Small intestine (tissue), 7 donors: ENCODE results near the gene PFDN1. TPM values are rescaled to one million over a fixed set of nuclear protein-coding genes. Genes with fewer than 3 reads are reported as not detected.

ENCODE experiments used
- DNase-seq, 2 donors: peaks; one replicate each; pipeline versions ENCODE4 v3.0.0 to v3.0.0-alpha.2; 2013
- FAIRE-seq: peaks from 2 replicates; lab custom pipeline; 2012; peaks lifted over from hg19 to GRCh38; lab: Jason Lieb, UNC
- H3K27ac ChIP-seq, 3 donors: one replicate each; pipeline ENCODE4 v1.5.1; 2013; ENCODE audit warnings: low read length in 2 of 3, mild to moderate bottlenecking in 2 of 3, control low read depth in 1 of 3, inconsistent platforms in 1 of 3, low read depth in 1 of 3, moderate library complexity in 1 of 3
- H3K27me3 ChIP-seq, 3 donors: one replicate each; pipeline ENCODE4 v1.6.1; 2013; ENCODE audit warnings: low read length in 3 of 3, inconsistent platforms in 1 of 3; ENCODE audit not compliant: control insufficient read depth in 3 of 3, insufficient read depth in 3 of 3
- H3K36me3 ChIP-seq, 3 donors: one replicate each; pipeline ENCODE4 v1.6.1; 2013; ENCODE audit warnings: low read length in 3 of 3, inconsistent platforms in 1 of 3, low read depth in 1 of 3, mild to moderate bottlenecking in 1 of 3, moderate library complexity in 1 of 3; ENCODE audit not compliant: control insufficient read depth in 3 of 3, insufficient read depth in 2 of 3
- H3K4me1 ChIP-seq, 3 donors: one replicate each; pipeline ENCODE4 v1.6.1; 2013; ENCODE audit warnings: low read length in 2 of 3, inconsistent platforms in 1 of 3, low read depth in 1 of 3, mild to moderate bottlenecking in 1 of 3, moderate library complexity in 1 of 3; ENCODE audit not compliant: control insufficient read depth in 3 of 3, insufficient read depth in 2 of 3
- H3K4me3 ChIP-seq, 3 donors: one replicate each; pipeline ENCODE4 v1.5.1; 2013; ENCODE audit warnings: low read length in 3 of 3, control low read depth in 1 of 3, inconsistent platforms in 1 of 3, low read depth in 1 of 3, mild to moderate bottlenecking in 1 of 3, moderate library complexity in 1 of 3
- H3K9me3 ChIP-seq, 2 donors: one replicate each; pipeline ENCODE4 v1.6.1; 2013; ENCODE audit warnings: low read depth in 1 of 2, low read length in 1 of 2; ENCODE audit not compliant: control insufficient read depth in 2 of 2, insufficient read depth in 1 of 2
- WGBS, 3 donors: extraction: QIAGEN DNeasy Blood & Tissue Kit; methylation state at CpG; one replicate each; pipeline ENCODE4 v1.1.7; 2013; 5-methylcytosine and 5-hydroxymethylcytosine counted together
- polyA plus RNA-seq, 4 donors: library from polyadenylated mRNA; stranded (reverse) in 3 of 4; unstranded in 1 of 4; fragments of 200-250 nt in 3 of 4; fragments of 120-200 nt in 1 of 4; gene quantifications; one replicate each; pipeline versions ENCODE4 v1.2.1 to v1.2.3, GENCODE V29; 2013
- donor health status: healthy with polysubstance abuse.
- donor health status: control.
- donor health status: control.
- donor health status: Bipolar disorder and iron deficiency.
- donor health status: healthy.

The PFDN1 gene
- polyA plus RNA-seq, 4 donors: 53.8 to 73.1 (median 66.8) TPM

GRCh38 chr5:140216478-140217074 lies 86.3 kb downstream of the PFDN1 start:
- 18 to 47% (median 36%) methylated on average over 5 of the region's 5 CpGs for WGBS, 3 donors
- H3K4me3 ChIP-seq: no peak overlapping the region
- peaks cover 0 to 17% (median 0%) of the 10 kb centered on the region in 3 donors for H3K36me3 ChIP-seq
- peak overlapping the region; percentile 42 to 82 (median 60) for H3K27ac ChIP-seq
- DNase-seq (peak; percentile 69 to 78), FAIRE-seq (no peak)
- H3K9me3 ChIP-seq: no peaks in the 10 kb centered on the region
- H3K4me1 ChIP-seq: peaks cover 9 to 60% (median 29%) of the 10 kb centered on the region in 3 donors
- H3K27me3 ChIP-seq: no peaks in the 10 kb centered on the region

- H3K36me3 ChIP-seq: peaks cover 0 to 17% (median 4%) of the 10 kb centered on the region in 3 donors
- FAIRE-seq (no peak), DNase-seq (no peak)
- H3K4me3 ChIP-seq: no peak overlapping the region
- H3K4me1 ChIP-seq: peaks cover 9 to 47% (median 21%) of the 10 kb centered on the region in 3 donors
- 63 to 75% (median 67%) methylated on average over 1 of the region's 1 CpG for WGBS, 3 donors
- no peak overlapping the region for H3K27ac ChIP-seq
- H3K9me3 ChIP-seq: no peaks in the 10 kb centered on the region
- no peaks in the 10 kb centered on the region for H3K27me3 ChIP-seq
These were observed 87.6 kb downstream of the PFDN1 start for GRCh38 chr5:140215276-140215675.

- DNase-seq (no peak), FAIRE-seq (no peak)
- H3K4me1 ChIP-seq: peaks cover 6 to 42% (median 19%) of the 10 kb centered on the region in 3 donors
- peaks cover 0 to 17% (median 4%) of the 10 kb centered on the region in 3 donors for H3K36me3 ChIP-seq
- no peak overlapping the region for H3K27ac ChIP-seq
- 67 to 74% (median 70%) methylated on average over 4 of the region's 4 CpGs for WGBS, 3 donors
- no peaks in the 10 kb centered on the region for H3K27me3 ChIP-seq
- no peak overlapping the region for H3K4me3 ChIP-seq
- no peaks in the 10 kb centered on the region for H3K9me3 ChIP-seq
These were observed 88.1 kb downstream of the PFDN1 start for GRCh38 chr5:140214831-140215230.

GRCh38 chr5:140213370-140213983 lies 89.4 kb downstream of the PFDN1 start:
- peaks cover 6 to 31% (median 11%) of the 10 kb centered on the region in 3 donors for H3K4me1 ChIP-seq
- DNase-seq (no peak), FAIRE-seq (no peak)
- H3K4me3 ChIP-seq: no peak overlapping the region
- H3K36me3 ChIP-seq: peaks cover 0 to 16% (median 4%) of the 10 kb centered on the region in 3 donors
- WGBS, 3 donors: 98 to 100% (median 100%) methylated on average over 1 of the region's 1 CpG
- H3K27me3 ChIP-seq: no peaks in the 10 kb centered on the region
- no peak overlapping the region for H3K27ac ChIP-seq
- no peaks in the 10 kb centered on the region for H3K9me3 ChIP-seq

- Histone ChIP-seq H3K4me3 (no peak overlapping the region), H3K4me1 (peaks cover 2 to 8% (median 4%) of the 10 kb centered on the region in 3 donors), H3K36me3 (peaks cover 0 to 18% (median 6%) of the 10 kb centered on the region in 3 donors), H3K27me3 (no peaks in the 10 kb centered on the region), H3K27ac (no peak overlapping the region), H3K9me3 (no peaks in the 10 kb centered on the region)
- FAIRE-seq (no peak), DNase-seq (no peak)
These were observed 94.8 kb downstream of the PFDN1 start for GRCh38 chr5:140208065-140208464.

- Histone ChIP-seq H3K4me3 (no peak overlapping the region), H3K9me3 (no peaks in the 10 kb centered on the region), H3K4me1 (peaks cover 2 to 8% (median 4%) of the 10 kb centered on the region in 3 donors), H3K27me3 (no peaks in the 10 kb centered on the region), H3K27ac (no peak overlapping the region), H3K36me3 (peaks cover 0 to 16% (median 6%) of the 10 kb centered on the region in 3 donors)
- whole genome bisulfite sequencing, 3 donors: 30 to 42% (median 35%) methylated on average over 2 of the region's 2 CpGs
- DNase-seq (no peak), FAIRE-seq (no peak)
These were observed 95.5 kb downstream of the PFDN1 start for GRCh38 chr5:140207250-140207964.

- DNase-seq: peak in 1 of 2 donors; percentile 2
- H3K4me1 ChIP-seq: peaks cover 2 to 8% (median 4%) of the 10 kb centered on the region in 3 donors
- peaks cover 0 to 11% (median 6%) of the 10 kb centered on the region in 3 donors for H3K36me3 ChIP-seq
- H3K27ac ChIP-seq: no peak overlapping the region
- H3K9me3 ChIP-seq: no peaks in the 10 kb centered on the region
- FAIRE-seq: no peak
- 87 to 89% (median 87%) methylated on average over 4 of the region's 4 CpGs for WGBS, 3 donors
- H3K4me3 ChIP-seq: no peak overlapping the region
- H3K27me3 ChIP-seq: no peaks in the 10 kb centered on the region
These were observed 96.9 kb downstream of the PFDN1 start for GRCh38 chr5:140205952-140206351.

- no peak overlapping the region for H3K27ac ChIP-seq
- 53 to 63% (median 62%) methylated on average over 2 of the region's 2 CpGs for WGBS, 3 donors
- DNase-seq (no peak), FAIRE-seq (no peak)
- H3K36me3 ChIP-seq: peaks cover 0 to 8% (median 2%) of the 10 kb centered on the region in 3 donors
- H3K4me3 ChIP-seq: no peak overlapping the region
- H3K27me3 ChIP-seq: no peaks in the 10 kb centered on the region
- no peaks in the 10 kb centered on the region for H3K9me3 ChIP-seq
- peaks cover 2 to 8% (median 4%) of the 10 kb centered on the region in 3 donors for H3K4me1 ChIP-seq
These were observed 97.7 kb downstream of the PFDN1 start for GRCh38 chr5:140205216-140205615.
